ENCODE data around the gene WFIKKN2. TPM values are rescaled to one million over a fixed set of nuclear protein-coding genes. Genes with fewer than 3 reads are reported as not detected.

WFIKKN2 gene, protein sequence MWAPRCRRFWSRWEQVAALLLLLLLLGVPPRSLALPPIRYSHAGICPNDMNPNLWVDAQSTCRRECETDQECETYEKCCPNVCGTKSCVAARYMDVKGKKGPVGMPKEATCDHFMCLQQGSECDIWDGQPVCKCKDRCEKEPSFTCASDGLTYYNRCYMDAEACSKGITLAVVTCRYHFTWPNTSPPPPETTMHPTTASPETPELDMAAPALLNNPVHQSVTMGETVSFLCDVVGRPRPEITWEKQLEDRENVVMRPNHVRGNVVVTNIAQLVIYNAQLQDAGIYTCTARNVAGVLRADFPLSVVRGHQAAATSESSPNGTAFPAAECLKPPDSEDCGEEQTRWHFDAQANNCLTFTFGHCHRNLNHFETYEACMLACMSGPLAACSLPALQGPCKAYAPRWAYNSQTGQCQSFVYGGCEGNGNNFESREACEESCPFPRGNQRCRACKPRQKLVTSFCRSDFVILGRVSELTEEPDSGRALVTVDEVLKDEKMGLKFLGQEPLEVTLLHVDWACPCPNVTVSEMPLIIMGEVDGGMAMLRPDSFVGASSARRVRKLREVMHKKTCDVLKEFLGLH
- total RNA-seq, result 0.36 and 0.50 TPM in 2 replicates
- polyA plus RNA-seq, result 0.68 TPM in 1 of 2 replicates, not detected in the other

- peak within 1 kb of the TSS; percentile 61 for H3K4me2 ChIP-seq
- WGBS (ENCODE audit: low lambda C conversion rate, missing lambda C conversion rate), result 77% methylated on average over 39 of the region's 39 CpGs
- no peaks in the 10 kb centered on the region for H3K9me2 ChIP-seq (replicated peaks; ENCODE audit: insufficient read depth)
- no peaks in the 10 kb centered on the region for H3K79me2 ChIP-seq
- H3K4me1 ChIP-seq (ENCODE audit: insufficient read depth), result peaks cover 32% of the 10 kb centered on the region
- no peak within 1 kb of the TSS for H2AFZ ChIP-seq
- H3K27me3 ChIP-seq, result no peaks in the 10 kb centered on the region
- DNase-seq (ENCODE audit: low spot score), result no peak
- H3K27ac ChIP-seq, result no peak within 1 kb of the TSS
- no peak within 1 kb of the TSS for H3K4me3 ChIP-seq
- TF ChIP-seq, protein P1, sequence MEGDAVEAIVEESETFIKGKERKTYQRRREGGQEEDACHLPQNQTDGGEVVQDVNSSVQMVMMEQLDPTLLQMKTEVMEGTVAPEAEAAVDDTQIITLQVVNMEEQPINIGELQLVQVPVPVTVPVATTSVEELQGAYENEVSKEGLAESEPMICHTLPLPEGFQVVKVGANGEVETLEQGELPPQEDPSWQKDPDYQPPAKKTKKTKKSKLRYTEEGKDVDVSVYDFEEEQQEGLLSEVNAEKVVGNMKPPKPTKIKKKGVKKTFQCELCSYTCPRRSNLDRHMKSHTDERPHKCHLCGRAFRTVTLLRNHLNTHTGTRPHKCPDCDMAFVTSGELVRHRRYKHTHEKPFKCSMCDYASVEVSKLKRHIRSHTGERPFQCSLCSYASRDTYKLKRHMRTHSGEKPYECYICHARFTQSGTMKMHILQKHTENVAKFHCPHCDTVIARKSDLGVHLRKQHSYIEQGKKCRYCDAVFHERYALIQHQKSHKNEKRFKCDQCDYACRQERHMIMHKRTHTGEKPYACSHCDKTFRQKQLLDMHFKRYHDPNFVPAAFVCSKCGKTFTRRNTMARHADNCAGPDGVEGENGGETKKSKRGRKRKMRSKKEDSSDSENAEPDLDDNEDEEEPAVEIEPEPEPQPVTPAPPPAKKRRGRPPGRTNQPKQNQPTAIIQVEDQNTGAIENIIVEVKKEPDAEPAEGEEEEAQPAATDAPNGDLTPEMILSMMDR (IDR thresholded peaks at IDR 0.05; ENCODE audit: poor library complexity), result no peak
- no peak for TF ChIP-seq EZH2 (IDR thresholded peaks at IDR 0.05; ENCODE audit: borderline replicate concordance)
- no peak for TF ChIP-seq EZH2phosphoT487 (IDR thresholded peaks at IDR 0.05; ENCODE audit: low read depth, severe bottlenecking, unreplicated experiment)
- H3K9me3 ChIP-seq (ENCODE audit: low read depth), result no peaks in the 10 kb centered on the region
- H3K36me3 ChIP-seq (replicated peaks; ENCODE audit: insufficient read depth, low read depth), result no peaks in the 10 kb centered on the region
- no peaks in the 10 kb centered on the region for H4K20me1 ChIP-seq (ENCODE audit: insufficient read depth, poor library complexity, severe bottlenecking)
These were observed at the start of gene WFIKKN2 for GRCh38 chr17:50835301-50836234. WFIKKN2 (plus strand) TSS chr17:50835586; CDS start chr17:50835938, 352 bp downstream.

- Histone ChIP-seq H3K4me2 (no peak overlapping the region), H3K79me2 (no peaks in the 10 kb centered on the region), H3K4me1 (ENCODE audit: insufficient read depth) (peaks cover 12% of the 10 kb centered on the region), H3K36me3 (replicated peaks; ENCODE audit: insufficient read depth, low read depth) (no peaks in the 10 kb centered on the region), H3K27me3 (no peaks in the 10 kb centered on the region), H3K9me2 (replicated peaks; ENCODE audit: insufficient read depth) (no peaks in the 10 kb centered on the region), H3K27ac (peak overlapping the region; percentile 71), H4K20me1 (ENCODE audit: insufficient read depth, poor library complexity, severe bottlenecking) (no peaks in the 10 kb centered on the region), H3K4me3 (no peak overlapping the region), H3K9me3 (ENCODE audit: low read depth) (no peaks in the 10 kb centered on the region), H2AFZ (no peak overlapping the region)
- WGBS (ENCODE audit: low lambda C conversion rate, missing lambda C conversion rate), result 64% methylated on average over 9 of the region's 9 CpGs
- DNase-seq (ENCODE audit: low spot score), result peak; percentile 63
- TF ChIP-seq, protein P1 (IDR thresholded peaks at IDR 0.05; ENCODE audit: poor library complexity), result no peak
- TF ChIP-seq EZH2 (IDR thresholded peaks at IDR 0.05; ENCODE audit: borderline replicate concordance) (no peak), EZH2phosphoT487 (IDR thresholded peaks at IDR 0.05; ENCODE audit: low read depth, severe bottlenecking, unreplicated experiment) (no peak)
These were observed 49.3 kb upstream of the WFIKKN2 start for GRCh38 chr17:50785946-50786570.

DNA sequence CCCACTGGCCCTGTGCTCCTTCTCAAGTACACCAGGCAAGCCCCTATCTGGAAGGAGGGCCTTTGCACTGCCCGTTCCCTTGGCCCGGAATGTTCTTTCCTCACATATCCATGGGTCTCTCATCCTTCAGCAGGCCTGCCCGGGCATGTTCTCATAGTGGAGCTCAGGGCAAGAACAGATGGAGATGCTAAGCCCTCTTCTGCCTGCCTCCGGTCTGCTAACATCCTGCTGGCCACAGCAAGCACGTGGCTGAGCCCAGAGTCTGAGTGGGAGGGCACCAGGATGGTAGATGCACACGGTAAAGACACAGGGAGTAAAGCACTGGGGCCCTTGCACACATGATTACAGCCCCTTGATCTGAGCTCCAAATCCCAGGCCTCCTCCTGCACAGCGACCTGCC is 48.3 kb upstream of the WFIKKN2 start:
- TF ChIP-seq, protein P1 (IDR thresholded peaks at IDR 0.05; ENCODE audit: poor library complexity), result no peak
- TF ChIP-seq EZH2phosphoT487 (IDR thresholded peaks at IDR 0.05; ENCODE audit: low read depth, severe bottlenecking, unreplicated experiment) (no peak), EZH2 (IDR thresholded peaks at IDR 0.05; ENCODE audit: borderline replicate concordance) (no peak)
- WGBS (ENCODE audit: low lambda C conversion rate, missing lambda C conversion rate), result 91% methylated on average over 7 of the region's 7 CpGs
- H3K9me2 ChIP-seq (replicated peaks; ENCODE audit: insufficient read depth), result no peaks in the 10 kb centered on the region
- H3K27ac ChIP-seq, result no peak overlapping the region
- no peaks in the 10 kb centered on the region for H3K79me2 ChIP-seq
- no peak overlapping the region for H3K4me2 ChIP-seq
- peaks cover 12% of the 10 kb centered on the region for H3K4me1 ChIP-seq (ENCODE audit: insufficient read depth)
- H2AFZ ChIP-seq, result no peak overlapping the region
- DNase-seq (ENCODE audit: low spot score), result no peak
- H4K20me1 ChIP-seq (ENCODE audit: insufficient read depth, poor library complexity, severe bottlenecking), result no peaks in the 10 kb centered on the region
- no peak overlapping the region for H3K4me3 ChIP-seq
- no peaks in the 10 kb centered on the region for H3K27me3 ChIP-seq
- no peaks in the 10 kb centered on the region for H3K9me3 ChIP-seq (ENCODE audit: low read depth)
- no peaks in the 10 kb centered on the region for H3K36me3 ChIP-seq (replicated peaks; ENCODE audit: insufficient read depth, low read depth)

All from hepatocyte (in vitro differentiated cells).